C4-2B (cell line): ENCODE measurements around the gene ZDHHC6.
A peak's percentile ranks its signal among the peaks of the same experiment; 100 is the strongest.

Experiments
- ZFX ChIP-seq: fragments of 450-650 bp; IDR thresholded peaks from 2 replicates; pipeline ENCODE4 v1.6.1; 2017
- TF ChIP-seq, protein P1 (sequence below): fragments of 450-650 bp; conservative IDR thresholded peaks from 2 replicates; pipeline ENCODE4 v1.5.1; 2017; ENCODE audit warnings: mild to moderate bottlenecking

- TF ChIP-seq, protein P1, sequence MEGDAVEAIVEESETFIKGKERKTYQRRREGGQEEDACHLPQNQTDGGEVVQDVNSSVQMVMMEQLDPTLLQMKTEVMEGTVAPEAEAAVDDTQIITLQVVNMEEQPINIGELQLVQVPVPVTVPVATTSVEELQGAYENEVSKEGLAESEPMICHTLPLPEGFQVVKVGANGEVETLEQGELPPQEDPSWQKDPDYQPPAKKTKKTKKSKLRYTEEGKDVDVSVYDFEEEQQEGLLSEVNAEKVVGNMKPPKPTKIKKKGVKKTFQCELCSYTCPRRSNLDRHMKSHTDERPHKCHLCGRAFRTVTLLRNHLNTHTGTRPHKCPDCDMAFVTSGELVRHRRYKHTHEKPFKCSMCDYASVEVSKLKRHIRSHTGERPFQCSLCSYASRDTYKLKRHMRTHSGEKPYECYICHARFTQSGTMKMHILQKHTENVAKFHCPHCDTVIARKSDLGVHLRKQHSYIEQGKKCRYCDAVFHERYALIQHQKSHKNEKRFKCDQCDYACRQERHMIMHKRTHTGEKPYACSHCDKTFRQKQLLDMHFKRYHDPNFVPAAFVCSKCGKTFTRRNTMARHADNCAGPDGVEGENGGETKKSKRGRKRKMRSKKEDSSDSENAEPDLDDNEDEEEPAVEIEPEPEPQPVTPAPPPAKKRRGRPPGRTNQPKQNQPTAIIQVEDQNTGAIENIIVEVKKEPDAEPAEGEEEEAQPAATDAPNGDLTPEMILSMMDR: no peak
- 0 out of 2 replicates have a peak, but pooled peaks have one; percentile 11 for TF ChIP-seq ZFX
Observed at GRCh38 chr10:112446055-112446854, 459 bp downstream of the ZDHHC6 start.
